HG02870 (cell line): ENCODE measurements around the gene PIK3R4.

ENCODE experiments used
- ATAC-seq: cut with Tn5 transposase; IDR thresholded peaks from one replicate; pipeline ENCODE4 v1.9.1; 2021; ENCODE audit warnings: mild to moderate bottlenecking, moderate library complexity; ENCODE audit not compliant: unreplicated experiment

The PIK3R4 gene

DNA sequence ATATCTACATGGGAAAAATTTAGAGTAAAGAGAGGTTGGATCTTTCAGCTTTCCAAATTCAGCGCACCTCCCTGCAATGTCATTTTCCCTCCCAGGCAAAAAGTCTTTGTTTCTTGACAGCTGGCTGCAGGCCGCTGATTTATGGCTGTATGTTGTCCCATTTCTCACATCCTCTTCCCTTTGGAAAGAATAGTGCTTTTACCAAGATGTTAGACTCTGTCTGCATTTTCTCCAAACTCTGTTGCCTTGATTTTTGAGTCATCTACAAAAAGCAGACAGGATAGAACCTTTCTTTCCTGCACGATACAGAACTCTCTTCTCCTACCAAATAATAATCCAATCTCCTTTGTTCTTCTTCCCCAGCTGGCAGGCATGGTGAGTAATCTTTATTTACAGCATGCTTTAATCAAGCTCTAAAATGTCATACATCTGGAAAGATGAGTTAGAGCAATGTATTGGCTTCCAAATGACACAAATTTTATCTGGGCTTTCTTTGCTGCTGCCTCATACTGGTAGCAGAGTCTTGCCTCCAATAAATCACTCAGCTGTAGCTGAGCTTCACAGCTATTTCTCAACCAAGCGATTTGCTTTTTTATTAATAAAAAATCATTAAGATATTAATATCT is 101.9 kb downstream of the PIK3R4 start:
- no peak for ATAC-seq

DNA sequence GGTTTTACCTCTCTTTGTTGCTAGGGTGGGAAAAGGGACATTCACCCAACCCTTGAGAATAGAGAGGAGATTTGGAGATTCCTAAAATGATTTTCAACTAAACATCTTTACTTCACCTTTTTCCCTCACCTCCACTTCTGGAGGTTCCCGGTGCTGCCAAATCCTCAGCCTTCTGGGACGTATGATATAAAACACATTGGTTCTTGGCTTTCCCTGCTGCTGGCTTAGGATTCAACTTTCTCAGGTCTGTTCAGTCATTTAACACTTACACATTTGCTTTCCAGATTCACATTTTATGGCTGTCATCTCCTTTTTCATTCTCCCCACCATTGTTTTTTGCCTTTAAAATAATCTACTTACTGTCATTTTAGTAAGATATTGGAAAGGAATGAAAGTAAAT is 106.6 kb downstream of the PIK3R4 start:
- ATAC-seq, result no peak

DNA sequence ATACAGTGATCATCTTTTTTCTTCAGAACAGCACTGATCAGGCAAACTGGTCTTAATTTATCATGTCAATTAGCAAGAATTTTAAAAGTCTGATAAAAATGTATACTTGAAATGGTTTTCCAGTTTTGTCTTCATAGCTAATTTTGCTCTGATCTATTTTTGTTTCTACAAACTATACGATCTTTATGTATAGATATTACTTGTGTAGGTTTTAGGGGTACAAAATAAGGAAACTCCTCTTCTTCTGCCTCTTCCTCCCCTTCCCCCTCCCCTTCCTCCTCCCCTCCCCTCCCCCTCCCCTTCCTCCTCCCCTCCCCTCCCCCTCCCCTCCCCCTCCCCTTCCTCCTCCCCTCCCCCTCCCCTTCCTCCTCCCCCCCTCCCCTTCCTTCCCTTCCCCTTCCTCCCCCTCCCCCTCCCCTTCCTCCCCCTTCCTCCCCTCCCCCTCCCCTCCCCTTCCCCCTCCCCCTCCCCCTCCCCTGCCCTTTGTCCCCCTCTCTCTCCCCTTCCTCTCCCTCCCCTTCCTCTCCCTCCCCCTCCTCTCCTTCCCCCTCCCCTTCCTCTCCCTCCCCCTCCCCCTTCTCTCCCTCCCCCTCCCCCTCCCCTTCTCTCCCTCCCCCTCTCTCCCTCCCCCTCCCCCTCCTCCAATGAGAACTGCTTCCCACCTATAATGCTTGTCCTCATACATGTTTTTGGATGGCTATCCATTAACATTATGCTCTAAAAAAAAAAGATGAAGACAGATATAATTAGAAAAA is 110.0 kb downstream of the PIK3R4 start:
- ATAC-seq, result no peak

DNA sequence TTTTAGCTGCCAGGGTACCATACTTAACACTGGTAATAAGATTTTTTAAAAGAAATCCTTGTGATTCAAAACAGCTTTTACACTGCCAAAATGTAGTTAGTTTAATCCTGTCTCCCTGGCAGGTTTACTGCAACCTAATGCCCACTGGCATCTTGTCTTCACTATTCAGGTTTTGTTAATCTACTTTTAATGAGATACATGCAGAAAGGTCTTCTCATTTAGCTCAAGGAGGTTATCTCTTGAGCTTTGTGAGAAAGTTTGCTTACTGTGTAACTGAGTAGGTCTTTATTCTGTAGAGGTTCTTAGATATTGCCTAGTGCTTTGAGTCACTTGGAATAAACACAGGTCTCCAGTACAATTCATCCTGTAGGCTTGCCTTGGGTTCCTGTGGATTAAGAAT is 110.7 kb downstream of the PIK3R4 start:
- ATAC-seq, result no peak

DNA sequence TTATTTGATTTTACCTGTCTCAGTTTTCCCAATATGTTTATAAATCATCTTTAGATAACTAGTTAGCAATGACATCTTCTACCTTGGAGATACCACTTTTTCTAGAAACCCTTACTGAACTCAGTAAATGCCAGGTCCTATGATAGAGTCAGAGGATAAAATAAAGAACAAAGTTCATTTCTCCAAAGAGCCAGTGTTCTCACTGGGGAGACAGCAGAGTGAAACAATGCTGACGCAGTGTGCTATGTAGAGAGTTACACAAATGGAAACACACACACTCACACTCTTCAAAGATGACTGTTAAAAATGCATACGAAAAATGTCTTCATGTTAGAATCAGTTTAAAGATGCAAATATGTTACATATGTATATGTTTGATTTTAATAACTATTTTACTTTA is 111.3 kb downstream of the PIK3R4 start:
- no peak for ATAC-seq
